PC-3 (cell line): ENCODE measurements around the gene PNLIP.

Source experiments
- CTCF ChIP-seq: fragments of 300-600 bp; sonication (generic); conservative IDR thresholded peaks from 2 replicates; pipeline ENCODE4 v1.5.1; 2017; ENCODE audit warnings: antibody characterized with exemption, low read depth, mild to moderate bottlenecking, low read length
- EZH2 ChIP-seq: fragments of 300-600 bp; sonication (generic); IDR thresholded peaks from one replicate; pipeline ENCODE4 v1.6.1; 2017; ENCODE audit warnings: antibody characterized with exemption, mild to moderate bottlenecking, low read length; ENCODE audit not compliant: unreplicated experiment
- EZH2phosphoT487 ChIP-seq: fragments of 300-600 bp; sonication (generic); IDR thresholded peaks from 2 replicates; pipeline ENCODE4 v1.6.1; 2018; ENCODE audit warnings: mild to moderate bottlenecking, antibody characterized with exemption, low read length, borderline replicate concordance

- TF ChIP-seq CTCF = no peak
- TF ChIP-seq EZH2 = no peak
- TF ChIP-seq EZH2phosphoT487 = no peak
Measured at GRCh38 chr10:116594525-116595035, 48.8 kb downstream of the PNLIP start.
